ENCODE results near the gene SUSD4.

The SUSD4 gene

GRCh38 chr1:223208164-223209076, 155.6 kb downstream of the SUSD4 start:
- no peak for DNase-seq

- DNase-seq, result no peak
Measured at GRCh38 chr1:223207293-223208066, 156.5 kb downstream of the SUSD4 start.

- DNase-seq, result no peak
Measured at GRCh38 chr1:223204424-223204823, 159.6 kb downstream of the SUSD4 start.

GRCh38 chr1:223203694-223204093, 160.3 kb downstream of the SUSD4 start:
- DNase-seq, result no peak

GRCh38 chr1:223203034-223203408, 161.0 kb downstream of the SUSD4 start:
- DNase-seq, result no peak

- DNase-seq, result no peak
Measured at GRCh38 chr1:223202376-223203033, 161.5 kb downstream of the SUSD4 start.

- no peak for DNase-seq
Measured at GRCh38 chr1:223201967-223202366, 162.0 kb downstream of the SUSD4 start.

- no peak for DNase-seq
Measured at GRCh38 chr1:223200903-223201302, 163.1 kb downstream of the SUSD4 start.

- no peak for DNase-seq
Measured at GRCh38 chr1:223199094-223199647, 164.8 kb downstream of the SUSD4 start.

GRCh38 chr1:223198628-223198965, 165.4 kb downstream of the SUSD4 start:
- no peak for DNase-seq

- DNase-seq, result no peak
Measured at GRCh38 chr1:223197923-223198627, 165.9 kb downstream of the SUSD4 start.

GRCh38 chr1:223189903-223190724, 173.9 kb downstream of the SUSD4 start:
- peak; percentile 56 for DNase-seq

GRCh38 chr1:223189525-223189902, 174.5 kb downstream of the SUSD4 start:
- DNase-seq, result no peak

- DNase-seq, result no peak
Measured at GRCh38 chr1:223188618-223189356, 175.2 kb downstream of the SUSD4 start.

GRCh38 chr1:223186800-223187199, 177.2 kb downstream of the SUSD4 start:
- no peak for DNase-seq

GRCh38 chr1:223183268-223183862, 180.6 kb downstream of the SUSD4 start:
- DNase-seq, result no peak

- peak; percentile 15 for DNase-seq
Measured at GRCh38 chr1:223180731-223181321, 183.2 kb downstream of the SUSD4 start.

- DNase-seq, result no peak
Measured at GRCh38 chr1:223179786-223180185, 184.2 kb downstream of the SUSD4 start.

GRCh38 chr1:223179280-223179679, 184.7 kb downstream of the SUSD4 start:
- no peak for DNase-seq

- no peak for DNase-seq
Measured at GRCh38 chr1:223177681-223178080, 186.3 kb downstream of the SUSD4 start.

Measured in NCI-H226 (cell line).